Glutamatergic neuron (in vitro differentiated cells): ENCODE data around the gene FGG. TPM values are rescaled to one million over a fixed set of nuclear protein-coding genes. Genes with fewer than 3 reads are reported as not detected.

ENCODE experiments used
- DNase-seq: peaks from one replicate; pipeline ENCODE4 v3.0.0; 2022
- H3K27ac Mint-ChIP-seq: one replicate; pipeline ENCODE4 v1.8.0; 2020; ENCODE audit warnings: mild to moderate bottlenecking, mixed read lengths, inconsistent platforms; ENCODE audit not compliant: unreplicated experiment
- H3K27me3 Mint-ChIP-seq: one replicate; pipeline ENCODE4 v1.8.0; 2020; ENCODE audit warnings: mild to moderate bottlenecking, moderate library complexity, mixed read lengths, inconsistent platforms; ENCODE audit not compliant: unreplicated experiment
- H3K36me3 Mint-ChIP-seq: one replicate; pipeline ENCODE4 v1.8.0; 2020; ENCODE audit warnings: mild to moderate bottlenecking, mixed read lengths, inconsistent platforms; ENCODE audit not compliant: unreplicated experiment
- H3K4me1 Mint-ChIP-seq: one replicate; pipeline ENCODE4 v1.8.0; 2020; ENCODE audit warnings: mild to moderate bottlenecking, low read depth, mixed read lengths, inconsistent platforms; ENCODE audit not compliant: unreplicated experiment
- H3K4me3 Mint-ChIP-seq: one replicate; pipeline ENCODE4 v1.8.0; 2020; ENCODE audit warnings: mild to moderate bottlenecking, mixed read lengths, inconsistent platforms; ENCODE audit not compliant: unreplicated experiment
- H3K9me3 Mint-ChIP-seq: one replicate; pipeline ENCODE4 v1.8.0; 2020; ENCODE audit warnings: mild to moderate bottlenecking, moderate library complexity, mixed read lengths, inconsistent platforms; ENCODE audit not compliant: unreplicated experiment
- total RNA-seq: library from RNA; stranded (reverse); fragmentation: NEBNext Ultra II Directional; extraction: Animal tissue kit (Norgen Biotek cat#: 25700); gene quantifications from one replicate; pipeline ENCODE4 v1.2.1, GENCODE V29; 2021; ENCODE audit not compliant: unreplicated experiment
- TF ChIP-seq, protein P1 (sequence below): fragments of 200-600 bp; sonication (generic); IDR thresholded peaks from one replicate; pipeline ENCODE4 v1.5.0; 2021; ENCODE audit not compliant: partially characterized antibody, unreplicated experiment

FGG gene
- total RNA-seq, 1 donor from 2014 or later: not detected

DNA sequence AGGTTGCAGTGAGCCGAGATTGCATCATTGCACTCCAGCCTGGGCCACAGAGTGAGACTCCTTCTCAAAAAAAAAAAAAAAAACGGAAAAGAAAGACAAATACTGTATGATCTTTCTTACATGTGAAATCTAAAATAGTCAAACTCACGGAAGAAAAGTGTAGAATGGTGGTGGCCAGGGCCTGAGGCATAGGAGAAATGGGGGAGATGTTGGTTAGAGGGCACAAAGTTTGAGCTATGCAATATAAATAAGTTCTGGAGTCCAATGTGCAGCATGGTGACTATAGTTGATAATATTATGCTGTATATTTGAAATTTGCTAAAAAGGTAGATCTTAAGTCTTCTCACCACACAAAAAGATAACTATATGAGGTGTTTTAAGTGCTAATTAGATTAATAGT is 20.6 kb downstream of the FGG start:
- no peaks in the 10 kb centered on the region for H3K9me3 Mint-ChIP-seq
- no peak overlapping the region for H3K27ac Mint-ChIP-seq
- no peak overlapping the region for H3K4me3 Mint-ChIP-seq
- no peaks in the 10 kb centered on the region for H3K27me3 Mint-ChIP-seq
- TF ChIP-seq, protein P1, sequence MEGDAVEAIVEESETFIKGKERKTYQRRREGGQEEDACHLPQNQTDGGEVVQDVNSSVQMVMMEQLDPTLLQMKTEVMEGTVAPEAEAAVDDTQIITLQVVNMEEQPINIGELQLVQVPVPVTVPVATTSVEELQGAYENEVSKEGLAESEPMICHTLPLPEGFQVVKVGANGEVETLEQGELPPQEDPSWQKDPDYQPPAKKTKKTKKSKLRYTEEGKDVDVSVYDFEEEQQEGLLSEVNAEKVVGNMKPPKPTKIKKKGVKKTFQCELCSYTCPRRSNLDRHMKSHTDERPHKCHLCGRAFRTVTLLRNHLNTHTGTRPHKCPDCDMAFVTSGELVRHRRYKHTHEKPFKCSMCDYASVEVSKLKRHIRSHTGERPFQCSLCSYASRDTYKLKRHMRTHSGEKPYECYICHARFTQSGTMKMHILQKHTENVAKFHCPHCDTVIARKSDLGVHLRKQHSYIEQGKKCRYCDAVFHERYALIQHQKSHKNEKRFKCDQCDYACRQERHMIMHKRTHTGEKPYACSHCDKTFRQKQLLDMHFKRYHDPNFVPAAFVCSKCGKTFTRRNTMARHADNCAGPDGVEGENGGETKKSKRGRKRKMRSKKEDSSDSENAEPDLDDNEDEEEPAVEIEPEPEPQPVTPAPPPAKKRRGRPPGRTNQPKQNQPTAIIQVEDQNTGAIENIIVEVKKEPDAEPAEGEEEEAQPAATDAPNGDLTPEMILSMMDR: no peak
- no peak for DNase-seq
- no peaks in the 10 kb centered on the region for H3K4me1 Mint-ChIP-seq
- H3K36me3 Mint-ChIP-seq: no peaks in the 10 kb centered on the region

DNA sequence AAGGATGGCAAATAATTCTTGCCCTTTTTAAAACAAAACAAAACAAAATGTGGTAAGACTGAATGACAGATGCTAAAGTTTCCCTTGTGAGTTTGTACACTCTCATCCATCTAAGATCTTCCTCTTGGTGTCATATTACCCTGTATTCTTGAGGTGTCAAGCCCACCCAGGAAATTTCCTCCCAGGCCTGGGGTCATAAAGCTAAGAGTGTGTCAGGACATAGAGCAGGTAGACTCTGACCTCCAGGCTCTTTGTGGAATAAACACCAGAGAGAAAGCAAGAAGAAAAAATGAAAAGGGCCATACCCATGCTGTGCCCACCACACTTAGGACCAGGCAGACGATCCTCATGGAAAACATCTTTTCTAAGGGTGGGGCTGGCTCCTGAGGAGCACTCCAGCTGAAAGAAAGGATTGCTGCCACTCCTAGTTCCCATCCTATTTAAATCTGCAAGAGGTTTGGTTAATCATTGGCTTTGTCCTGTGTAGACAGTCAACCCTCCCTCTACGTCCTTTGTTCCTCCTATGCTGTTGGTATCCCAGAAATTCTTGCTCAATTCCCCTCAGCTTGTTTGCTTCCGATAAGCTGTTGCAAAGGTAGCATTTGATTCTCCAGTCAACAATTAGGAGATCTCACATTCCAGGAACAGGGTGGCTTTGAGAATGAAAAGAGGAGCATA is 22.0 kb downstream of the FGG start, which contains the start of gene FGA:
Gene FGA (minus strand): TSS at position 414 of the 678 bp plus-strand sequence. CDS start 55 bp downstream, at position 359.
- Mint-ChIP-seq H3K4me3 (no peak within 1 kb of the TSS), H3K27me3 (no peaks in the 10 kb centered on the region), H3K9me3 (no peaks in the 10 kb centered on the region), H3K27ac (no peak within 1 kb of the TSS), H3K4me1 (no peaks in the 10 kb centered on the region), H3K36me3 (no peaks in the 10 kb centered on the region)
- DNase-seq: no peak
- TF ChIP-seq, protein P1: no peak

DNA sequence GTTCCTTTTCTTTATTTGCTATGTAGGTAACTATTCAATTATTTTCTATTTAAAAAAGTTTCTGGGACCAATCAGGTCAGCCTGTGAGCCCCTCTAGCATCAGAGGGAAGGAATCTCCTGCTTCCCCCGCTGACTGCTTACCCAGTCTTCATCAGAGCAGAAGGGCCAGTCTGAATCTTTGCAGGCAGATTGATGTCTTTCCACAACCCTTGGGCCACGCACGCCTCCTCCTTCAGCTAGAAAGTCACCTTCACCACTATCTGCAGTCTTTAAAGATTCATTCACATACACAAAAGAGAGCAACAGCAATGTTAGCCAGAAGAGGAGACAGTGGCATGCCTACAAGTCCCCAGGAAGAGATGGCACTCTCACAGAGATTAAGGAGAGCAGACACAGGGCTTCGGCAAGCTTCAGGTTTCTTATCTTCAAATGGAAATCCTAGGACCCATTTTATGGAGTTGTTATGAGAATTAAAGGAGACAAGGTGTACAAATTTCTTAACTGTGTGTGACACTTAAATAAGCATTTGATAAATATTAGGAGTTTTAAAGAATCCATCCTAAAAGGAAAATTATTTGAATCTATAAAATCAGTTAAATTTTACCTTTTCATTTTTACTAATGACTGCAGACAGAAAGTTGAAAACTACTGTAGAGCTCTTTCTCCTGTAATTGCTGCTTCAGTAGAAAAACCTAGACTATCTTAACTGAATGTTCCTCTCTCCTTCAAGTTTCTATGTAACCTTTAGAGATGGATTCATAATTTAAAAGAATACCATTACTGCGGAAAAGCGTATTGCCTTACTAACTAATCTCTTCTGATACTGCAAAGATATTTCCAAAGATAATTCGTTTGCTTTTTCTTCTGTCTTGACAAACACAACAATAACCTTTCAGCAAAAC is 22.9 kb downstream of the FGG start:
- Mint-ChIP-seq H3K4me3 (no peak overlapping the region), H3K27ac (no peak overlapping the region), H3K9me3 (no peaks in the 10 kb centered on the region), H3K36me3 (no peaks in the 10 kb centered on the region), H3K27me3 (no peaks in the 10 kb centered on the region), H3K4me1 (no peaks in the 10 kb centered on the region)
- TF ChIP-seq, protein P1: no peak
- DNase-seq: no peak

DNA sequence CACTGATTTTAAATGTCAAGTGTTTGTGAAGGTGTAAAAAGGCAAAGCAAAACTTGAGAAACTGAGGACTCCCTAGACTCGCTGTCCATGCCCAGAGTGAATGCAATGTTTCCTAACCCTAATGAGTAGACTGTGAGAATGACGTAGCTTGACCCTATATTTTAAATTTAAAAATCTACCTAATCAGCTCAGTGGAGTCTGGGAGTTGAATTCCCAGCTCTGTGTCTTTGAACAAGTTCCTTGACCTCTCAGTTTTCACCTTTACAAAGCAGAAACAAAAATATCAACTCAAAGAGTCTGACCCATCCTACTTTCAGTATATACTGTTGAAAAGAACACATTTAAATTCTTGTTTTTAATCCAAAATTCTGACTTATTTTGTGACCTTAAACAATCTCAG is 24.3 kb downstream of the FGG start:
- DNase-seq: no peak
- TF ChIP-seq, protein P1: no peak
- no peaks in the 10 kb centered on the region for H3K4me1 Mint-ChIP-seq
- no peak overlapping the region for H3K27ac Mint-ChIP-seq
- H3K36me3 Mint-ChIP-seq: no peaks in the 10 kb centered on the region
- no peaks in the 10 kb centered on the region for H3K27me3 Mint-ChIP-seq
- no peak overlapping the region for H3K4me3 Mint-ChIP-seq
- H3K9me3 Mint-ChIP-seq: no peaks in the 10 kb centered on the region
